Epithelial cell of proximal tubule (primary cell): ENCODE measurements around the gene C10orf90. TPM values are rescaled to one million over a fixed set of nuclear protein-coding genes. Genes with fewer than 3 reads are reported as not detected.

ENCODE experiments used
- DNase-seq: peaks from one replicate; pipeline ENCODE4 v3.0.0-alpha.2; 2011; ENCODE audit warnings: low read depth
- H3K4me3 ChIP-seq: 2 replicates; pipeline ENCODE4 v1.5.1; 2011; ENCODE audit warnings: low read depth, mild to moderate bottlenecking, low read length
- total RNA-seq: library from RNA; depleted of rRNA; stranded (reverse); fragments of >200 nt; gene quantifications from 2 replicates; pipeline ENCODE4 v1.2.3, GENCODE V29; 2015
- TF ChIP-seq, protein P1 (sequence below): conservative IDR thresholded peaks from 2 replicates; pipeline ENCODE4 v1.5.1; 2012; ENCODE audit warnings: low read depth, mild to moderate bottlenecking, low read length

Gene C10orf90
- total RNA-seq, 1 donor from 2014 or later = not detected

DNA sequence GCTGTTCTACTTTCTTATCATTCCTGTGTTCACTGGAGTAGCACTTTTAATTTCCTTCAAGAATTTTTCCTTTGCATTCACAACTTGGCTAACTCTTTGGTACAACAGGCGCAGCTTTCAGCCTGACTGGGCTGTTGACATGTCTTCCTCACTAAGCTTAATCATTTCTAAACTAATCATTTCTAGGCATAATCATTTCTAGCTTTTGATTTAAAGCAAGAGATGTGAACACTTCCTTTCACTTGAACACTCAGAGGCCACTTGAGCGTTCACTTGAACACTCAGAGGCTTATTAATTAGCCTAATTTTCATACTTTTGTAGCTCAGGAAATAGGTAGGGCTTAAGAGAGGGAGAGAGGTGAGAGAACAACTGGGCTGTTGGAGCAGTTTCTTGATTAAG is 15.9 kb downstream of the C10orf90 start:
- no peak overlapping the region for H3K4me3 ChIP-seq
- TF ChIP-seq, protein P1, sequence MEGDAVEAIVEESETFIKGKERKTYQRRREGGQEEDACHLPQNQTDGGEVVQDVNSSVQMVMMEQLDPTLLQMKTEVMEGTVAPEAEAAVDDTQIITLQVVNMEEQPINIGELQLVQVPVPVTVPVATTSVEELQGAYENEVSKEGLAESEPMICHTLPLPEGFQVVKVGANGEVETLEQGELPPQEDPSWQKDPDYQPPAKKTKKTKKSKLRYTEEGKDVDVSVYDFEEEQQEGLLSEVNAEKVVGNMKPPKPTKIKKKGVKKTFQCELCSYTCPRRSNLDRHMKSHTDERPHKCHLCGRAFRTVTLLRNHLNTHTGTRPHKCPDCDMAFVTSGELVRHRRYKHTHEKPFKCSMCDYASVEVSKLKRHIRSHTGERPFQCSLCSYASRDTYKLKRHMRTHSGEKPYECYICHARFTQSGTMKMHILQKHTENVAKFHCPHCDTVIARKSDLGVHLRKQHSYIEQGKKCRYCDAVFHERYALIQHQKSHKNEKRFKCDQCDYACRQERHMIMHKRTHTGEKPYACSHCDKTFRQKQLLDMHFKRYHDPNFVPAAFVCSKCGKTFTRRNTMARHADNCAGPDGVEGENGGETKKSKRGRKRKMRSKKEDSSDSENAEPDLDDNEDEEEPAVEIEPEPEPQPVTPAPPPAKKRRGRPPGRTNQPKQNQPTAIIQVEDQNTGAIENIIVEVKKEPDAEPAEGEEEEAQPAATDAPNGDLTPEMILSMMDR = no peak
- DNase-seq = no peak

DNA sequence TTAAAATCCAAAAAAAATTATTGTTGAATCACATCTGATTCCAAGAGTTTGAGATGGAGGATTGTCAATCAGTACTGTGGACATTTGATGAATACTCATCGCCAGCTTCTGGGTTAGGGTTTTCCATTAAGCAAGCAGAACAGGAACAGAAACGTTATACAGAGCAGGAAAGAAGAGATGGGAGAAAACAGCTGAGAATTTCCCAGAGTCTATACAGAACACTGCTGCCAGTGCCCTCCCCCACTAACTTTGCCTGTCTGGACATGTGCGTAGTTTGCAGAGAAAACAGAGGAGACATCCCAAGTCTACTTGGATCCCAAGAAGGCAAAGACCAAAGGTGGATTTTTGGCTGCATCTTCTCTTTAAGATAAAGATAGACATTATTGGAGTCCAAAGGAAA is 19.0 kb downstream of the C10orf90 start:
- TF ChIP-seq, protein P1 = no peak
- no peak overlapping the region for H3K4me3 ChIP-seq
- DNase-seq = no peak

DNA sequence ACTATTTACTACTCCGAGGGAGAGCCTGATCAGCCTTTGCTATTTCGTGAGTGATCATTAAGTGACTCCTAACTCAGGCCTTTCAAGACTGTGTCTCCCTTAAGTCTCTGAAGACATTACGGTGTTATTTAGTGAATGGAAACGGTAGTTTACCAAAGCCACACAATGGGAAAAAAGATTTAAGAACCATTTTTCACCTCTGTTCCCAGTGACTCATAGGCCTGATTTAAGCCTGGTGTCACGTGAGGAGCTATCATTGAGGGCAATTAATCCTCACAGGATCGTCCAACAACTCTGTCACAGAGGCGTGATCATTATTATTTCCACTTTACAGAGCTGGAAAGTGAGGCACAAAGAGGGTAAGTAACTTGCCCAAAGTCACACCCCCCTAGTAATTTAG is 20.3 kb downstream of the C10orf90 start:
- DNase-seq = no peak
- no peak overlapping the region for H3K4me3 ChIP-seq
- TF ChIP-seq, protein P1 = no peak

DNA sequence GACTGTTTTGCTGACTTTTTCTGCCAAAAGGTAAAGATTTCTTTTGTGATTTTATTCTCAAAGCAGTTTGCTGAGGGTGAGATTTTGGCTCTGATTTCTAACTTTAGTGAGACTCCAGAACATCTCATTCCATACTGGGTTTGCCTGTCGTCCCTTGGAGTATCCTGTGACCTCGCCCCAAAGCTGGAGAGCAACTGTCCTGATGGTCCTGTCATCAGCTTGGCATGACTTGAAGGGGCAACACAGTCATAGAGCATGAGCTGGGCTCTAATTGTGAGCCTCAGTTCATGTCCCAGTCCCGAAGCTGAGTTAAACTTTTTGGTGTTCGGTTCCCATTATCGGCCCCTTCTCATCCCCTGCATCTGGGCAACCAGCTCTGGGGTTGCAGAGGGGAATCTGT is 23.4 kb downstream of the C10orf90 start:
- DNase-seq = no peak
- TF ChIP-seq, protein P1 = no peak
- H3K4me3 ChIP-seq = no peak overlapping the region

DNA sequence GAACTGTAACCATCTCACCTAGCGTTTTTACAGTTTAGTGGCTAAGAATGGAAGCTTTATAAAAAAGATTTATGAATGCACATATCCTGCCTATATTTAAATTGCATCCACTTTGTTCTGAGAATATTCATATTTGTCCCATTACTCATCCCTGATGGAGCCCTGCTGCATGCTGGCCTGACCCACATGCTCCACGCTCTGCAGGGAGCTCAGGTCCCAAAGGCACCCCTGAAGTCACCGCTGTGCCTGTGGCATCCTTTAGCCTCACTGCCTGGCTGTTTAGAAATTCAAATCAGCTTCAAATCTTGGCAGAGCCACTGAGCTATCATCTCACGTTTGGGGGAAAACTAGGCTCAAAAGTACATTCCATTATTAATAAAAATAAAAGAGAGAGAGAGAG is 24.4 kb downstream of the C10orf90 start:
- H3K4me3 ChIP-seq = no peak overlapping the region
- TF ChIP-seq, protein P1 = no peak

GRCh38 chr10:126640401-126640800 is 30.1 kb downstream of the C10orf90 start:
- TF ChIP-seq, protein P1 = no peak
- no peak overlapping the region for H3K4me3 ChIP-seq
- DNase-seq = no peak

More for the DNA sequence above, 24.4 kb downstream of the C10orf90 start:
- DNase-seq = no peak

DNA sequence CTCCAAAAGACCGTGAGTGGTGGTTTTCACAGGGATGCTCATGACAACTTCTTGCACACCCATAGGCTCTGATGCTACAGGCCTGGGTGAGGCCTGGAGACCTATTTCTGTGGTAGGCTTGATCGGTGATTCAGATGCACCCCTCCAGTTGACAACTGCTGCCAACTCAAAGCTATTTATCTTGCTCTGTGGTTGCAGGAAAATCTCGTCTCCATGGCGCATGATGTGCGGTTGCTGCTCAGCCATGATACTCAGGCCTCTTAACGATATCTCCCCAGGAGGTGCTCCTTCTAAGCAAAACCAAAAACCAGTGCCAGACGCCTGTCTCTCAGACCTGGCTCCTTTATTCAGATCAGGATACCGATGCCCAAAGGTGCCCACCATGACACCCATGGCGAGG is 31.4 kb downstream of the C10orf90 start:
- no peak for DNase-seq
- no peak overlapping the region for H3K4me3 ChIP-seq
- TF ChIP-seq, protein P1 = no peak
